Mucosa of descending colon (tissue), 3 donors: ENCODE data around the gene CLIC1. TPM values are rescaled to one million over a fixed set of nuclear protein-coding genes. Genes with fewer than 3 reads are reported as not detected.

Experiments used
- ATAC-seq: fragments of 200-7000 bp; cut with Tn5 transposase; one replicate; pipeline ENCODE4 v1.9.1; 2020; ENCODE audit warnings: mild to moderate bottlenecking, moderate library complexity
- DNase-seq, 3 donors: peaks; one replicate each; pipeline ENCODE4 v3.0.0-alpha.2; 2020
- H3K36me3 ChIP-seq: fragments of 200-600 bp; one replicate; pipeline ENCODE4 v1.8.0; 2021; ENCODE audit warnings: low read depth, mild to moderate bottlenecking
- H3K4me1 ChIP-seq: fragments of 200-600 bp; one replicate; pipeline ENCODE4 v1.8.0; 2021; ENCODE audit warnings: low read depth, mild to moderate bottlenecking
- H3K4me3 ChIP-seq: fragments of 200-600 bp; one replicate; pipeline ENCODE4 v1.8.0; 2021; ENCODE audit warnings: mild to moderate bottlenecking
- H3K9me3 ChIP-seq: fragments of 200-600 bp; one replicate; pipeline ENCODE4 v1.8.0; 2021; ENCODE audit warnings: mild to moderate bottlenecking
- intact Hi-C, 2 donors: fragments of 100-400 bp; cut with DNase I in 1 of 2; cut with micrococcal nuclease in 1 of 2; formaldehyde crosslinking; loops; one replicate each; pipeline versions ENCODE4 v1.11.0 to v1.11.1; 2022; cut with DNase I, micrococcal nuclease
- total RNA-seq, 3 donors: library from RNA; stranded (reverse); fragmentation: NEBNext Ultra II Directional in 2 of 3; extraction: Animal tissue kit (Norgen Biotek cat#: 25700) in 2 of 3; gene quantifications; one replicate each; pipeline versions ENCODE4 v1.2.1 to v1.2.4, GENCODE V29; 2021 to 2023
- TF ChIP-seq, protein P1 (sequence below): fragments of 200-600 bp; IDR thresholded peaks from one replicate; pipeline ENCODE4 v1.8.0; 2022; ENCODE audit warnings: antibody characterized with exemption, mild to moderate bottlenecking
- donor health status: DM: no; HTN: no; CAD: no; lungs with moderate emphysema.
- donor health status: DM: no; HTN: no; CAD: no.
- donor health status: DM: no; HTN: yes; CAD: no.

Gene CLIC1
- total RNA-seq, 3 donors from 2014 or later = 269 to 555 (median 441) TPM

DNA sequence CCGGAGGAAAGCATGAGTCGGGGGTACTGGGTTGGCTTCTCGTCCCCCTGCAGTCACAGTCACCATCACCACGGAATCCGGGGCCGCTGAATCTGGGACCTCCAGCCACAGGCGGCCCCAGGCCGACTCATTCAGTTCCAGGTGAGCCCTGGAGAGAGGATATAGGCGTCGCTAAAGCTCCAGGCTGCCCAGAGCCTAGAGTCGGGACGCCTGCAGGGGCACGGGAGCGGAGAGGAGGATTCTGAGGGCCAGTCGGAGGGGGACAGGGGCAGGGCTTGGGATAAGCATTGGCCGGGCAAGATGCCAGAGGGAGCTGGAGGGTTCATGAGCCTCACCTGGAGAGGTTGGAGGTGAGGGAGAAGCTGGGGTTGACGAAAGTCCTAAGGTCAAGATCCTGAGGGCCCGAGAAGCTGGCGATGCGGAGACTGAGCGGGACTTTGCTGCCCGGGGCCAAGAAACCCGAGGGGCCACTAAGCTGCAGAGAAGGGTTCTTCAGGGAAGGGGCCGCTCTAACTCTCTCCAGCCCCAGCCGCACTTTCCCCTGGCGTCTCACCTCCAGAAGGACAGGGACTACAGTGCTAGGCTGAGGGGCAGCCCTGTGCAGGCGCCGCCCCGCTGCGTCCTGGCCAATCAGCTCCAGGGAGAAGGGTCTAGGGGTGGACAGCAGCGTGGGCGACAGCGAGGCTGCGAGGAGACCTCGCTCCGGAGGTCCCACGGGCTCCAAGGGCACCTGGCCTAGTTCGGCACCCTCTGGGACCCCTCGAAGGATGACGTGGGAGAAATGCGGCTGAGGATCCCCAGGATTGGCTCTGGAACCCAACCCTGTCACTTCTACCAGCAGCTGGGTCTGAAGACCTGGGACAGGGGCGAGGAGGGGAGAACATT is 29.8 kb upstream of the CLIC1 start:
- H3K4me3 ChIP-seq = no peak overlapping the region

DNA sequence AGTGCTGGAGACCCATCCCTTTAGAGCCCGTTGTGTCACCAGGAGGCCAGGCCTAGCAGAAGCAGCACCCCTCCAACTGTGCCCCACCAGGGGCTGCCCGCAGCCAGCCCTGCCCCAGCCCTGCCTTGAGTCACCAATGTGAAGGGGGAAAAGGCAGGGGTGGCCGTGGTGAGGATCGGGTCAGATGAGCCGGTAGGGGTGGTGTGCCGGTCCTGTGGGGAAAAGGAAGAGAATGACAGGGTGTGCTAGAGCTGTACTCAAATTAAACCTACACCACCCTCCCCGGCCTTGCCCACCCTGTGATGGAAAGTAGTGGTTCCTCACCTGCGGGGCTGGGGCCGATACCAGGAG is 29.2 kb upstream of the CLIC1 start:
- ATAC-seq (no peak), DNase-seq (no peak)
- Histone ChIP-seq H3K4me3 (no peak overlapping the region), H3K36me3 (no peaks in the 10 kb centered on the region), H3K4me1 (peaks cover 6% of the 10 kb centered on the region), H3K9me3 (no peaks in the 10 kb centered on the region)
- intact Hi-C loops = no loop called here
- TF ChIP-seq, protein P1, sequence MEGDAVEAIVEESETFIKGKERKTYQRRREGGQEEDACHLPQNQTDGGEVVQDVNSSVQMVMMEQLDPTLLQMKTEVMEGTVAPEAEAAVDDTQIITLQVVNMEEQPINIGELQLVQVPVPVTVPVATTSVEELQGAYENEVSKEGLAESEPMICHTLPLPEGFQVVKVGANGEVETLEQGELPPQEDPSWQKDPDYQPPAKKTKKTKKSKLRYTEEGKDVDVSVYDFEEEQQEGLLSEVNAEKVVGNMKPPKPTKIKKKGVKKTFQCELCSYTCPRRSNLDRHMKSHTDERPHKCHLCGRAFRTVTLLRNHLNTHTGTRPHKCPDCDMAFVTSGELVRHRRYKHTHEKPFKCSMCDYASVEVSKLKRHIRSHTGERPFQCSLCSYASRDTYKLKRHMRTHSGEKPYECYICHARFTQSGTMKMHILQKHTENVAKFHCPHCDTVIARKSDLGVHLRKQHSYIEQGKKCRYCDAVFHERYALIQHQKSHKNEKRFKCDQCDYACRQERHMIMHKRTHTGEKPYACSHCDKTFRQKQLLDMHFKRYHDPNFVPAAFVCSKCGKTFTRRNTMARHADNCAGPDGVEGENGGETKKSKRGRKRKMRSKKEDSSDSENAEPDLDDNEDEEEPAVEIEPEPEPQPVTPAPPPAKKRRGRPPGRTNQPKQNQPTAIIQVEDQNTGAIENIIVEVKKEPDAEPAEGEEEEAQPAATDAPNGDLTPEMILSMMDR = no peak

More for the DNA sequence above, 29.8 kb upstream of the CLIC1 start:
- ATAC-seq = peak; percentile 16
- TF ChIP-seq, protein P1 = no peak
- Histone ChIP-seq H3K36me3 (no peaks in the 10 kb centered on the region), H3K4me1 (peaks cover 6% of the 10 kb centered on the region), H3K9me3 (no peaks in the 10 kb centered on the region)
- no peak for DNase-seq
- intact Hi-C loops = no loop called here

DNA sequence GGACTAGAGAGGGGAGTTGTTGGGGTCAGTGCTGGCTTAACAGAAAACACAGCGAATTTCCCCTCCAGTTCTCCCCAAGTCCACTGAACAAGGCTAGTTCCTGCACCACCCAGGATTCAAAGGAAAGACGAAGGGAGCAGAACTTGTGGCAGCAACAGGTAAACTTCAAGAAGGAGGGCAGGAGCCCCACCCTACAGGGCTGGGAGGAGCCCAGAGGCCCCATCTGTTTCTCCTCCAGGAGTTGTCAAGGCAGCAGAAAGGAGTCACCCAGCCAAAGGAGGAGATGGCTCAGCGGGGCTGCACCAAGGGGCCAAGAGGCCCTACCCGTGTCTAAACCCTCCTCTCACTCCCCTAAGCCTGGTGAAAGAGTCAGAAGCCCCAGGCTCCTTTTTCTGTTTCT is 27.9 kb upstream of the CLIC1 start:
- ATAC-seq = no peak
- Histone ChIP-seq H3K4me1 (no peaks in the 10 kb centered on the region), H3K9me3 (no peaks in the 10 kb centered on the region), H3K36me3 (no peaks in the 10 kb centered on the region), H3K4me3 (no peak overlapping the region)
- TF ChIP-seq, protein P1 = no peak
- intact Hi-C loops = no loop called here
- DNase-seq = no peak

DNA sequence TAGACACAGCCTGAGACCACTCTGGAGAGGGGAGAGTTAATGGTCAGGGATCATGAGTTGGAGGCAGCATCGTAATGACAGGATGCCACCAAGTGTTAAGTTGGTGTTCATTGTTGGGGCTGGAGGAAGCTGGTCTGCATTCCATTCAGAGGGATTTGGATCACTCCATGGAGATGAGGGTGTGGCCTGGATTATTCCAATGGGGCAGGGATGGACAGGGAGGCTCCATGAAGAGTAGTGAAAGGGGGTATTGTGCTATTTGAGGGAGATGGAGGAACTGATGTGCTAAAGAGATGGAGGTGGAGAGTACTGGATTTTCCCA is 27.2 kb upstream of the CLIC1 start:
- Histone ChIP-seq H3K4me3 (no peak overlapping the region), H3K4me1 (no peaks in the 10 kb centered on the region), H3K36me3 (no peaks in the 10 kb centered on the region), H3K9me3 (no peaks in the 10 kb centered on the region)
- TF ChIP-seq, protein P1 = no peak
- no peak for DNase-seq
- intact Hi-C loops = no loop called here
- peak; percentile 40 for ATAC-seq

DNA sequence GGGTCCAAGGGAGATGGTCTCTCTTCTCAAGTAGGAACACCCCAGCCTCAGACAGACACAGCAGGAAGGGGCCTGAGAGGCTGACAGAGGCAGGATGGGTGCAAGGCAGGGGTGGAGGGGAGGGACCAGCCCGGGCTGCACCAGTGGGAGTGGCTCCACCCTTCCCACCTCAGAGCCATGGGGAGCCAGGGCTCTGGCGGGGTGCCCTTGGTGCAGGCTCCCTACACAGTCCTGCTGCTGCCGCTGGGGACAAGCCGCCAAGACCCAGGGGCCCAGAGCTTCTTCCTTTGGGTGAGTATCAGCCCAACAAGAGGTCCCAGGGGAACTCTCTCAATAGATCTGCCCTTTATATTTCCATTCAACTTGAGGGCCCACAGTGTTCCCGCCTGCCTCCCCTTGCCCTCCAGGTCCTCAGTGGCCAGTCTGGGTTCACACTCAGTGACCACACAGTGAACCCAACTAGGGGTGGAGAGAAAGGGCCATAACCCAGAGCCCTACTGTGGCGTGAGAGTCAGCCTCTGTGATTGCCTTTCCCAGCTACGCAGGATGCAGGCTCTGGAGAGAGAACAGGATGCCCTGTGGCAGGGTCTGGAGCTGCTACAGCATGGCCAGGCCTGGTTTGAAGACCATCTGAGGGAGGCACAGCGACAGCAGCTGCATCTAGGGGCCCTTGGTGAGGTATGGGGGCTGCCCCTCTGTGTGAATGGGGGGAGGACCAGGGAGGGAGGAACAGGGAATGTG is 26.7 kb upstream of the CLIC1 start:
- TF ChIP-seq, protein P1 = no peak
- ATAC-seq (no peak), DNase-seq (no peak)
- H3K4me3 ChIP-seq = no peak overlapping the region
- H3K4me1 ChIP-seq = no peaks in the 10 kb centered on the region
- intact Hi-C loops = no loop called here
- no peaks in the 10 kb centered on the region for H3K9me3 ChIP-seq
- no peaks in the 10 kb centered on the region for H3K36me3 ChIP-seq
